DND-41 (cell line): ENCODE results near the gene CELF1.

Source experiments
- ATAC-seq: fragments of 200-7000 bp; cut with Tn5 transposase; 3 replicates; pipeline ENCODE4 v1.9.1; 2021; ENCODE audit warnings: low read depth; ENCODE audit not compliant: insufficient read depth
- DNase-seq: peaks from one replicate; pipeline ENCODE4 v3.0.0-alpha.2; 2020
- H2AFZ ChIP-seq: 2 replicates; pipeline ENCODE4 v1.6.0; 2012; ENCODE audit warnings: low read depth, low read length
- H3K27ac ChIP-seq: 2 replicates; pipeline ENCODE4 v1.5.1; 2012; ENCODE audit warnings: low read length, inconsistent platforms
- H3K27me3 ChIP-seq: fragments of 200-600 bp; sonication (generic); 2 replicates; pipeline ENCODE4 v1.6.0; 2012; ENCODE audit warnings: low read length, mild to moderate bottlenecking, inconsistent platforms; ENCODE audit not compliant: insufficient read depth, poor library complexity
- H3K36me3 ChIP-seq: 2 replicates; pipeline ENCODE4 v1.5.1; 2012; ENCODE audit warnings: low read length, inconsistent platforms; ENCODE audit not compliant: insufficient read depth
- H3K4me1 ChIP-seq: 2 replicates; pipeline ENCODE4 v1.5.1; 2012; ENCODE audit warnings: mild to moderate bottlenecking, low read length; ENCODE audit not compliant: insufficient read depth
- H3K4me2 ChIP-seq: 2 replicates; pipeline ENCODE4 v1.6.0; 2012; ENCODE audit warnings: mild to moderate bottlenecking, moderate library complexity, low read length, inconsistent platforms; ENCODE audit not compliant: insufficient read depth
- H3K4me3 ChIP-seq, 2 experiments: fragments of 200-600 bp in 1 of 2; shearing (Covaris generic) in 1 of 2; 2 replicates each; pipeline ENCODE4 v1.5.1; 2012 to 2016; ENCODE audit warnings: inconsistent platforms in 2 of 2, low read length in 2 of 2, mild to moderate bottlenecking in 2 of 2, low read depth in 1 of 2, moderate library complexity in 1 of 2
- H3K79me2 ChIP-seq: 2 replicates; pipeline ENCODE4 v1.6.0; 2012; ENCODE audit warnings: low read length, inconsistent platforms; ENCODE audit not compliant: insufficient read depth
- H3K9ac ChIP-seq: 2 replicates; pipeline ENCODE4 v1.6.0; 2012; ENCODE audit warnings: low read depth, mild to moderate bottlenecking, inconsistent platforms, low read length, moderate library complexity
- H3K9me3 ChIP-seq: 2 replicates; pipeline ENCODE4 v1.5.1; 2012; ENCODE audit warnings: low read length, moderate library complexity, mild to moderate bottlenecking, inconsistent platforms; ENCODE audit not compliant: insufficient read depth, severe bottlenecking
- H4K20me1 ChIP-seq: 2 replicates; pipeline ENCODE4 v1.6.0; 2012; ENCODE audit warnings: low read length; ENCODE audit not compliant: insufficient read depth
- EZH2 ChIP-seq: IDR thresholded peaks from 3 replicates; pipeline ENCODE4 v1.6.1; 2012; ENCODE audit warnings: borderline replicate concordance, low read depth, mild to moderate bottlenecking, moderate library complexity, low read length, inconsistent platforms; ENCODE audit not compliant: severe bottlenecking
- TF ChIP-seq, protein P1 (sequence below): IDR thresholded peaks from 2 replicates; pipeline ENCODE4 v1.5.1; 2012; ENCODE audit warnings: borderline replicate concordance, low read length, moderate library complexity, mild to moderate bottlenecking; ENCODE audit not compliant: poor library complexity, severe bottlenecking; ENCODE audit errors: extremely low read depth

Gene CELF1

DNA sequence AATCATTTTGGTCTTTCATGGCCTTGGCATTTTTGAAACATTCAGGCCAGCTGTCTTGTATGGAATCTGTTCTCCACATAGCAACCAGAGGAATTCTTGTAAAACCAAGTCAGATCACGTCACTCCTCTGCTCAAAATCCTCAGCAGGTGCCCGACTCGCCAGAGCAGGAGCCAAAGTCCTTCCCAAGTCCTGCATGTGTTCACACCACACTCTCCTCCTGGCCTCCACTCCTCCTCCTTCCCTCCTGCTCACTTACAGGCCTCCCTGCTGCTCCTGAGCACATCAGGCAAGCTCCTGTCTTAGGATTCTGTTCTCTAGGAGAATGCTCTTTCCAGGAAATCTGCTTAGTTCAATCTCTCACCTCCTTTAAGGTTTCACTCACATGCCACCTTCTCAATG lies 119.8 kb downstream of the CELF1 start:
- ATAC-seq (no peak), DNase-seq (no peak)
- no peaks in the 10 kb centered on the region for H4K20me1 ChIP-seq
- H3K27me3 ChIP-seq = no peaks in the 10 kb centered on the region
- no peaks in the 10 kb centered on the region for H3K9me3 ChIP-seq
- H3K27ac ChIP-seq = no peak overlapping the region
- H3K36me3 ChIP-seq = no peaks in the 10 kb centered on the region
- no peaks in the 10 kb centered on the region for H3K79me2 ChIP-seq
- no peak overlapping the region for H3K9ac ChIP-seq
- H3K4me2 ChIP-seq = no peak overlapping the region
- H3K4me3 ChIP-seq = no peak overlapping the region
- TF ChIP-seq, protein P1, sequence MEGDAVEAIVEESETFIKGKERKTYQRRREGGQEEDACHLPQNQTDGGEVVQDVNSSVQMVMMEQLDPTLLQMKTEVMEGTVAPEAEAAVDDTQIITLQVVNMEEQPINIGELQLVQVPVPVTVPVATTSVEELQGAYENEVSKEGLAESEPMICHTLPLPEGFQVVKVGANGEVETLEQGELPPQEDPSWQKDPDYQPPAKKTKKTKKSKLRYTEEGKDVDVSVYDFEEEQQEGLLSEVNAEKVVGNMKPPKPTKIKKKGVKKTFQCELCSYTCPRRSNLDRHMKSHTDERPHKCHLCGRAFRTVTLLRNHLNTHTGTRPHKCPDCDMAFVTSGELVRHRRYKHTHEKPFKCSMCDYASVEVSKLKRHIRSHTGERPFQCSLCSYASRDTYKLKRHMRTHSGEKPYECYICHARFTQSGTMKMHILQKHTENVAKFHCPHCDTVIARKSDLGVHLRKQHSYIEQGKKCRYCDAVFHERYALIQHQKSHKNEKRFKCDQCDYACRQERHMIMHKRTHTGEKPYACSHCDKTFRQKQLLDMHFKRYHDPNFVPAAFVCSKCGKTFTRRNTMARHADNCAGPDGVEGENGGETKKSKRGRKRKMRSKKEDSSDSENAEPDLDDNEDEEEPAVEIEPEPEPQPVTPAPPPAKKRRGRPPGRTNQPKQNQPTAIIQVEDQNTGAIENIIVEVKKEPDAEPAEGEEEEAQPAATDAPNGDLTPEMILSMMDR = no peak
- TF ChIP-seq EZH2 = no peak
- no peaks in the 10 kb centered on the region for H3K4me1 ChIP-seq
- no peak overlapping the region for H2AFZ ChIP-seq

- no peaks in the 10 kb centered on the region for H3K27me3 ChIP-seq
These were observed 121.4 kb downstream of the CELF1 start for GRCh38 chr11:47431356-47432083.

GRCh38 chr11:47430524-47430923 lies 122.4 kb downstream of the CELF1 start:
- Histone ChIP-seq H3K36me3 (peaks cover 2% of the 10 kb centered on the region; the same call in 1 of the 2 replicates), H3K27me3 (no peaks in the 10 kb centered on the region), H3K4me2 (no peak overlapping the region), H3K9ac (no peak overlapping the region), H3K9me3 (no peaks in the 10 kb centered on the region), H3K4me3 (no peak overlapping the region), H4K20me1 (no peaks in the 10 kb centered on the region), H2AFZ (no peak overlapping the region), H3K4me1 (peaks cover 7% of the 10 kb centered on the region), H3K27ac (no peak overlapping the region), H3K79me2 (peaks cover 7% of the 10 kb centered on the region)
- TF ChIP-seq, protein P1 = no peak
- no peak for TF ChIP-seq EZH2
- DNase-seq = no peak
- no peak for ATAC-seq

More at GRCh38 chr11:47431356-47432083, 121.4 kb downstream of the CELF1 start:
- Histone ChIP-seq H3K36me3 (no peaks in the 10 kb centered on the region), H3K79me2 (no peaks in the 10 kb centered on the region), H4K20me1 (no peaks in the 10 kb centered on the region), H3K9ac (no peak overlapping the region), H3K4me1 (peaks cover 7% of the 10 kb centered on the region), H3K4me2 (no peak overlapping the region), H3K4me3 (no peak overlapping the region), H3K27ac (no peak overlapping the region), H3K9me3 (no peaks in the 10 kb centered on the region), H2AFZ (no peak overlapping the region)
- no peak for DNase-seq
- TF ChIP-seq, protein P1 = no peak
- no peak for TF ChIP-seq EZH2
- ATAC-seq = no peak
